BE2C (cell line): ENCODE measurements around the gene PEAR1.
A peak's percentile ranks its signal among the peaks of the same experiment; 100 is the strongest.

Source experiments
- DNase-seq: peaks from one replicate; pipeline ENCODE4 v3.0.0-alpha.2; 2020
- H3K27me3 ChIP-seq: fragments of 250-450 bp; sonication (Bioruptor Pico); 2 replicates; pipeline ENCODE4 v1.5.1; 2020; ENCODE audit warnings: mild to moderate bottlenecking
- H3K36me3 ChIP-seq: fragments of 250-450 bp; sonication (Bioruptor Pico); 2 replicates; pipeline ENCODE4 v1.5.1; 2020; ENCODE audit warnings: mild to moderate bottlenecking
- H3K4me1 ChIP-seq: fragments of 250-450 bp; sonication (Bioruptor Pico); 2 replicates; pipeline ENCODE4 v1.5.1; 2020
- H3K4me3 ChIP-seq: 2 replicates; pipeline ENCODE4 v1.5.1; 2011; ENCODE audit warnings: low read depth, low read length
- H3K9me3 ChIP-seq: fragments of 250-450 bp; sonication (Bioruptor Pico); 2 replicates; pipeline ENCODE4 v1.5.1; 2020
- CTCF ChIP-seq: IDR thresholded peaks from 2 replicates; pipeline ENCODE4 v1.5.1; 2012; ENCODE audit warnings: mild to moderate bottlenecking, low read depth, low read length

The PEAR1 gene

GRCh38 chr1:156869455-156869854, 24.1 kb upstream of the PEAR1 start:
- no peaks in the 10 kb centered on the region for H3K9me3 ChIP-seq
- no peaks in the 10 kb centered on the region for H3K27me3 ChIP-seq
- H3K36me3 ChIP-seq: no peaks in the 10 kb centered on the region
- H3K4me3 ChIP-seq: no peak overlapping the region
- TF ChIP-seq CTCF: no peak
- no peak for DNase-seq
- H3K4me1 ChIP-seq: peaks cover 4% of the 10 kb centered on the region

GRCh38 chr1:156873659-156874058, 19.9 kb upstream of the PEAR1 start:
- peaks cover 25% of the 10 kb centered on the region for H3K4me1 ChIP-seq
- DNase-seq: no peak
- peaks cover 6% of the 10 kb centered on the region for H3K36me3 ChIP-seq
- no peak overlapping the region for H3K4me3 ChIP-seq
- H3K9me3 ChIP-seq: no peaks in the 10 kb centered on the region
- H3K27me3 ChIP-seq: no peaks in the 10 kb centered on the region
- no peak for TF ChIP-seq CTCF

- H3K4me1 ChIP-seq: peaks cover 25% of the 10 kb centered on the region
- H3K36me3 ChIP-seq: peaks cover 6% of the 10 kb centered on the region
- DNase-seq: no peak
- no peaks in the 10 kb centered on the region for H3K27me3 ChIP-seq
- no peaks in the 10 kb centered on the region for H3K9me3 ChIP-seq
- no peak overlapping the region for H3K4me3 ChIP-seq
- no peak for TF ChIP-seq CTCF
Observed at GRCh38 chr1:156874142-156874541, 19.4 kb upstream of the PEAR1 start.

- H3K4me3 ChIP-seq: peak overlapping the region; percentile 31
- peaks cover 6% of the 10 kb centered on the region for H3K36me3 ChIP-seq
- H3K27me3 ChIP-seq: no peaks in the 10 kb centered on the region
- H3K9me3 ChIP-seq: no peaks in the 10 kb centered on the region
- peaks cover 25% of the 10 kb centered on the region for H3K4me1 ChIP-seq
- no peak for TF ChIP-seq CTCF
- DNase-seq: peak; percentile 67
Observed at GRCh38 chr1:156874572-156875340, 18.8 kb upstream of the PEAR1 start.

- no peak for TF ChIP-seq CTCF
- Histone ChIP-seq H3K4me1 (peaks cover 25% of the 10 kb centered on the region), H3K9me3 (no peaks in the 10 kb centered on the region), H3K27me3 (no peaks in the 10 kb centered on the region), H3K36me3 (peaks cover 6% of the 10 kb centered on the region), H3K4me3 (peak overlapping the region; percentile 31; the same call in 1 of the 2 replicates)
- DNase-seq: no peak
Observed at GRCh38 chr1:156875341-156875615, 18.2 kb upstream of the PEAR1 start.

- Histone ChIP-seq H3K4me1 (peaks cover 27% of the 10 kb centered on the region), H3K27me3 (no peaks in the 10 kb centered on the region)
Observed at GRCh38 chr1:156876281-156876680, 17.2 kb upstream of the PEAR1 start.

More at GRCh38 chr1:156876281-156876680, 17.2 kb upstream of the PEAR1 start:
- H3K4me3 ChIP-seq: no peak overlapping the region
- no peak for DNase-seq
- peaks cover 6% of the 10 kb centered on the region for H3K36me3 ChIP-seq
- H3K9me3 ChIP-seq: no peaks in the 10 kb centered on the region
- no peak for TF ChIP-seq CTCF
